Lung (tissue), 12 donors: ENCODE results near the gene FUOM. TPM values are rescaled to one million over a fixed set of nuclear protein-coding genes. Genes with fewer than 3 reads are reported as not detected.

Source experiments
- ATAC-seq: fragments of 200-7000 bp; cut with Tn5 transposase; one replicate; pipeline ENCODE4 v1.9.1; 2020; ENCODE audit warnings: moderate number of reproducible peaks; ENCODE audit not compliant: insufficient read depth, low FRiP score
- DNase-seq, 3 donors: peaks; one replicate each; pipeline ENCODE4 v3.0.0-alpha.2; 2013 to 2017
- H3K27ac ChIP-seq, 2 donors: one replicate each; pipeline ENCODE4 v1.5.1; 2013; ENCODE audit warnings: mild to moderate bottlenecking in 2 of 2, moderate library complexity in 2 of 2, control low read depth in 1 of 2, inconsistent platforms in 1 of 2, low read depth in 1 of 2, low read length in 1 of 2
- H3K27me3 ChIP-seq, 3 donors: one replicate each; pipeline ENCODE4 v1.5.1; 2013; ENCODE audit warnings: low read length in 2 of 3; ENCODE audit not compliant: control insufficient read depth in 3 of 3, insufficient read depth in 3 of 3
- H3K36me3 ChIP-seq, 4 donors: one replicate each; pipeline ENCODE4 v1.5.1; 2013; ENCODE audit warnings: low read length in 4 of 4, mild to moderate bottlenecking in 1 of 4, moderate library complexity in 1 of 4; ENCODE audit not compliant: control insufficient read depth in 4 of 4, insufficient read depth in 4 of 4
- H3K4me1 ChIP-seq, 5 donors: one replicate each; pipeline ENCODE4 v1.5.1; 2013; ENCODE audit warnings: low read length in 5 of 5, mild to moderate bottlenecking in 2 of 5, moderate library complexity in 1 of 5; ENCODE audit not compliant: control insufficient read depth in 5 of 5, insufficient read depth in 5 of 5
- H3K4me3 ChIP-seq: one replicate; pipeline ENCODE4 v1.5.1; 2013; ENCODE audit warnings: mild to moderate bottlenecking, control low read depth, moderate library complexity
- H3K9ac ChIP-seq, 2 donors: one replicate each; pipeline ENCODE4 v1.5.1; 2013; ENCODE audit warnings: low read length in 2 of 2, control low read depth in 1 of 2; ENCODE audit not compliant: insufficient read depth in 1 of 2
- H3K9me3 ChIP-seq, 4 donors: one replicate each; pipeline ENCODE4 v1.5.1; 2013; ENCODE audit warnings: low read length in 3 of 4, mild to moderate bottlenecking in 1 of 4, moderate library complexity in 1 of 4; ENCODE audit not compliant: control insufficient read depth in 4 of 4, insufficient read depth in 3 of 4
- CTCF ChIP-seq: IDR thresholded peaks from 2 replicates; pipeline ENCODE4 v1.5.1; 2012; ENCODE audit warnings: mild to moderate bottlenecking; ENCODE audit errors: control extremely low read depth, extremely low read depth
- WGBS, 2 donors: extraction: QIAGEN DNeasy Blood & Tissue Kit; methylation state at CpG; one replicate each; pipeline ENCODE4 v1.1.7; 2013; 5-methylcytosine and 5-hydroxymethylcytosine counted together
- polyA plus RNA-seq, 2 donors: library from polyadenylated mRNA; stranded (reverse); fragments of 200-250 nt; gene quantifications; one replicate each; pipeline ENCODE4 v1.2.1, GENCODE V29; 2013
- total RNA-seq, 2 donors: library from RNA; depleted of rRNA in 1 of 2; stranded (reverse); fragments of >200 nt in 1 of 2; gene quantifications; one replicate each; pipeline ENCODE4 v1.2.1, GENCODE V29; 2014 to 2021
- donor health status: control.
- donor health status: control.
- donor health status: Bipolar disorder and iron deficiency.
- donor health status: healthy.
- donor health status: DM: yes; HTN: yes; CAD: no.

FUOM gene
- total and polyA plus RNA-seq, 4 donors = 8.4 to 41.4 (median 34.2) TPM

DNA sequence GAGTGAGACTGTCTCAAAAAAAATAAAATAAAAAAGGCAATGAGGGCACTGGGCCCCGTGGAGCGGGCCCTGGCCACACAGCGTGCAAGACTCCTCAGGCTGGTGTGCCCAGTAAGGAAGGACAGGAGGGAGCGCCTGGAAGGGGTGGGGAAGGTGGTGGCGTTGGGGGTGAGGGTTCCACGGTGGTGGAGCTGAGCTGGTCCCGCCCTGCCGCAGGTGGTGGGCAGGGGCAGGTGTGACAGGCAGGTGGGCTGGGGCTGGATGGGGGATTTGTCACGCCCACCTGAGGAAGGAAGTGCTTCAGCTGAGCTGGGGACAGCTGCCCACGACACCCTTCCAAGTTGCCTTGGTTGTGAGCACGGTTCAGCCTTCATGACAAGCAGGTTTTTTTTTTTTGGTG lies 11.4 kb downstream of the FUOM start:
- H3K9me3 ChIP-seq = peaks cover 0 to 2% (median 0%) of the 10 kb centered on the region in 4 donors
- H3K27me3 ChIP-seq = peaks cover 0 to 17% (median 0%) of the 10 kb centered on the region in 3 donors
- TF ChIP-seq CTCF = no peak
- no peak overlapping the region for H3K9ac ChIP-seq
- H3K4me3 ChIP-seq = no peak overlapping the region
- H3K4me1 ChIP-seq = no peaks in the 10 kb centered on the region
- WGBS, 2 donors = 47 to 54% methylated on average over 11 of the region's 11 CpGs
- ATAC-seq = no peak
- DNase-seq = no peak
- no peak overlapping the region for H3K27ac ChIP-seq
- no peaks in the 10 kb centered on the region for H3K36me3 ChIP-seq

DNA sequence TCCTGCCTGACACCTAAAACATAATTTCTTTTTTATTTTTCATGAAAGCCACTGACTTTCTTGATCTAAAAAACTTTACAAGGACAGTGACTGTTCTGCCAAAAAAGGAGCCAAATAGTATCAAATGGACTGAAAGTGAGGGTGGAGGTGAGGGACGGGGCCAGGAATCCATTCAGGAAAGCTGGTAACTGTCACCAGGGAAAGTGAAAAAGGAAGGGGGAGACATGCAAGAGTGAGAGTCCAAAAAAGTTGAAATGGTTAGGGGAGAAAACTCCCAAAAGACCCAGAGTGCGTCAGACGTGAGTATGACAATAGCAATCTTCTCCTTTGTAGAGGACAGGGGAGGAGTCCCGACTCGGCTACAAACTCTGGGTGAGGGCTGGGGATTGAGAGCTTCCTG lies 13.6 kb downstream of the FUOM start:
- 71 to 72% methylated on average over 5 of the region's 5 CpGs for whole genome bisulfite sequencing, 2 donors
- no peak overlapping the region for H3K27ac ChIP-seq
- H3K4me1 ChIP-seq = no peaks in the 10 kb centered on the region
- H3K4me3 ChIP-seq = no peak overlapping the region
- H3K9me3 ChIP-seq = peaks cover 0 to 6% (median 0%) of the 10 kb centered on the region in 4 donors
- H3K27me3 ChIP-seq = peaks cover 0 to 24% (median 0%) of the 10 kb centered on the region in 3 donors
- TF ChIP-seq CTCF = no peak
- ATAC-seq (no peak), DNase-seq (no peak)
- H3K36me3 ChIP-seq = no peaks in the 10 kb centered on the region
- H3K9ac ChIP-seq = no peak overlapping the region

DNA sequence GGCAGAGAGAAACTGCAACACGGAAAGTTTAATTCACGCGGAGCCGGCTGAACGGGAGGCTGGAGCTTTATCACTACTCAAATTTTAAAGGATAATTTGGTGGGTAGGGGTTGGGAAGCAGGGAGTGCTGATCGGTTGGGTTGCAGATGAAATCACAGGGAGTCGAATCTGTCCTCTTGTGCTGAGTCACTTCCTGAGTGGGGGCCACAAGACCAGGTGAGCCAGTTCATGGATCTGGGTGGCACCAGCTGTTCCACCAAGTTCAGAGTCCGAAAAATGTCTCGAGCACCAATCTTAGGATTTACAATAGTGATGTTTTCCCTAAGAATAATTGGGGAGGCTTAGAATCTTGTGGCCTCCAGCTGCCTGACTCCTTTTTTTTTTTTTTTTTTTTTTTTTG lies 14.3 kb downstream of the FUOM start:
- H3K9ac ChIP-seq = no peak overlapping the region
- no peaks in the 10 kb centered on the region for H3K36me3 ChIP-seq
- H3K4me3 ChIP-seq = no peak overlapping the region
- DNase-seq (no peak), ATAC-seq (no peak)
- peaks cover 0 to 10% (median 0%) of the 10 kb centered on the region in 4 donors for H3K9me3 ChIP-seq
- no peaks in the 10 kb centered on the region for H3K4me1 ChIP-seq
- 58 to 63% methylated on average over 9 of the region's 9 CpGs for WGBS, 2 donors
- H3K27ac ChIP-seq = no peak overlapping the region
- H3K27me3 ChIP-seq = peaks cover 0 to 24% (median 3%) of the 10 kb centered on the region in 3 donors
- TF ChIP-seq CTCF = no peak

- 72 to 82% methylated on average over 8 of the region's 8 CpGs for WGBS, 2 donors
- no peak for ATAC-seq
- H3K27me3 ChIP-seq = peaks cover 0 to 29% (median 8%) of the 10 kb centered on the region in 3 donors
- no peaks in the 10 kb centered on the region for H3K4me1 ChIP-seq
- no peak overlapping the region for H3K4me3 ChIP-seq
- H3K27ac ChIP-seq = no peak overlapping the region
- H3K36me3 ChIP-seq = no peaks in the 10 kb centered on the region
- no peak for DNase-seq
- no peak for TF ChIP-seq CTCF
- peaks cover 0 to 12% (median 0%) of the 10 kb centered on the region in 4 donors for H3K9me3 ChIP-seq
- no peak overlapping the region for H3K9ac ChIP-seq
These were observed 14.9 kb downstream of the FUOM start for GRCh38 chr10:133342942-133343341.
